H9 (cell line): Measurements from ENCODE around the gene MRTFA. TPM values are rescaled to one million over a fixed set of nuclear protein-coding genes. Genes with fewer than 3 reads are reported as not detected.

ENCODE experiments used
- DNase-seq: peaks from one replicate; pipeline ENCODE4 v3.0.0-alpha.2; 2017
- H2AFZ ChIP-seq: one replicate; pipeline ENCODE4 v1.6.1; 2013; ENCODE audit warnings: mild to moderate bottlenecking, low read length, control low read depth, moderate library complexity
- H2AK5ac ChIP-seq: 2 replicates; pipeline ENCODE4 v1.6.1; 2013; ENCODE audit warnings: low read length, control low read depth, mixed read lengths; ENCODE audit not compliant: insufficient read length
- H2BK120ac ChIP-seq: one replicate; pipeline ENCODE4 v1.6.1; 2013; ENCODE audit warnings: low read depth, mild to moderate bottlenecking, low read length, control low read depth, inconsistent platforms; ENCODE audit not compliant: poor library complexity, severe bottlenecking
- H2BK12ac ChIP-seq: 2 replicates; pipeline ENCODE4 v1.6.1; 2013; ENCODE audit warnings: low read length, control low read depth, mixed read lengths, low read depth; ENCODE audit not compliant: insufficient read length
- H2BK15ac ChIP-seq: 2 replicates; pipeline ENCODE4 v1.6.1; 2013; ENCODE audit warnings: low read depth, low read length, control low read depth
- H2BK20ac ChIP-seq: one replicate; pipeline ENCODE4 v1.6.1; 2013; ENCODE audit warnings: low read depth, mild to moderate bottlenecking, low read length, control low read depth, inconsistent platforms; ENCODE audit not compliant: poor library complexity, severe bottlenecking
- H2BK5ac ChIP-seq: 2 replicates; pipeline ENCODE4 v1.6.1; 2013; ENCODE audit warnings: low read length, control low read depth, mixed read lengths; ENCODE audit not compliant: insufficient read length
- H3K14ac ChIP-seq: 2 replicates; pipeline ENCODE4 v1.6.1; 2013; ENCODE audit warnings: low read length, control low read depth; ENCODE audit not compliant: insufficient read depth
- H3K18ac ChIP-seq: 2 replicates; pipeline ENCODE4 v1.6.1; 2013; ENCODE audit warnings: low read depth, mild to moderate bottlenecking, mixed read lengths, low read length, control low read depth; ENCODE audit not compliant: insufficient read length
- H3K23ac ChIP-seq: 2 replicates; pipeline ENCODE4 v1.6.1; 2013; ENCODE audit warnings: low read length, control low read depth, mixed read lengths, low read depth; ENCODE audit not compliant: insufficient read length
- H3K23me2 ChIP-seq: 2 replicates; pipeline ENCODE4 v1.6.1; 2013; ENCODE audit warnings: low read depth, mild to moderate bottlenecking, mixed read lengths, low read length, control low read depth; ENCODE audit not compliant: insufficient read length, poor library complexity, severe bottlenecking
- H3K27ac ChIP-seq: 2 replicates; pipeline ENCODE4 v1.5.1; 2013; ENCODE audit warnings: low read length, control low read depth, mixed read lengths, low read depth; ENCODE audit not compliant: insufficient read length
- H3K27me3 ChIP-seq: 2 replicates; pipeline ENCODE4 v1.6.1; 2013; ENCODE audit warnings: low read length, control low read depth, inconsistent platforms; ENCODE audit not compliant: insufficient read depth
- H3K4ac ChIP-seq: 2 replicates; pipeline ENCODE4 v1.6.1; 2013; ENCODE audit warnings: low read depth, mild to moderate bottlenecking, control low read depth, inconsistent platforms, low read length, moderate library complexity
- H3K4me1 ChIP-seq: 2 replicates; pipeline ENCODE4 v1.6.1; 2013; ENCODE audit warnings: low read length, control low read depth, inconsistent platforms; ENCODE audit not compliant: insufficient read depth
- H3K4me2 ChIP-seq: 2 replicates; pipeline ENCODE4 v1.6.1; 2013; ENCODE audit warnings: low read length, control low read depth, mixed read lengths; ENCODE audit not compliant: insufficient read length, insufficient read depth
- H3K56ac ChIP-seq: 2 replicates; pipeline ENCODE4 v1.6.1; 2013; ENCODE audit warnings: low read depth, mild to moderate bottlenecking, mixed read lengths, low read length, control low read depth; ENCODE audit not compliant: insufficient read length
- H3K79me1 ChIP-seq: 2 replicates; pipeline ENCODE4 v1.6.1; 2013; ENCODE audit warnings: low read depth, mild to moderate bottlenecking, moderate library complexity, low read length, control low read depth, inconsistent platforms; ENCODE audit not compliant: insufficient read depth, poor library complexity, severe bottlenecking
- H3K79me2 ChIP-seq: 2 replicates; pipeline ENCODE4 v1.6.1; 2013; ENCODE audit warnings: low read length, control low read depth, inconsistent platforms; ENCODE audit not compliant: insufficient read depth
- H3K9ac ChIP-seq: 2 replicates; pipeline ENCODE4 v1.6.1; 2013; ENCODE audit warnings: low read length, control low read depth, mixed read lengths; ENCODE audit not compliant: insufficient read length; ENCODE audit errors: extremely low read depth
- H3K9me3 ChIP-seq: one replicate; pipeline ENCODE4 v1.6.1; 2013; ENCODE audit warnings: low read depth, low read length, inconsistent platforms; ENCODE audit not compliant: control insufficient read depth
- H3T11ph ChIP-seq: one replicate; pipeline ENCODE4 v1.6.1; 2013; ENCODE audit warnings: mild to moderate bottlenecking, low read length, control low read depth, inconsistent platforms
- H4K20me1 ChIP-seq: one replicate; pipeline ENCODE4 v1.6.1; 2013; ENCODE audit not compliant: control insufficient read depth, insufficient read length, insufficient read depth
- H4K5ac ChIP-seq: 2 replicates; pipeline ENCODE4 v1.6.1; 2013; ENCODE audit warnings: low read depth, mild to moderate bottlenecking, mixed read lengths, low read length, control low read depth; ENCODE audit not compliant: insufficient read length
- H4K8ac ChIP-seq: replicated peaks from 2 replicates; pipeline ENCODE4 v1.6.1; 2013; ENCODE audit warnings: low read length, control low read depth, mixed read lengths, low read depth; ENCODE audit not compliant: insufficient read length
- H4K91ac ChIP-seq: 2 replicates; pipeline ENCODE4 v1.6.1; 2013; ENCODE audit warnings: low read depth, mild to moderate bottlenecking, moderate library complexity, mixed read lengths, low read length, control low read depth; ENCODE audit not compliant: insufficient read length
- H3K27ac Mint-ChIP-seq, 3 experiments: 2 replicates in 2 of 3; 3 replicates in 1 of 3; pipeline ENCODE4 v1.8.0; 2020 to 2021; ENCODE audit warnings: mixed read lengths in 3 of 3, mild to moderate bottlenecking in 1 of 3, moderate library complexity in 1 of 3
- H3K27me3 Mint-ChIP-seq: 2 replicates; pipeline ENCODE4 v1.8.0; 2021; ENCODE audit warnings: low read depth, mild to moderate bottlenecking, moderate library complexity, mixed read lengths
- H3K36me3 Mint-ChIP-seq, 3 experiments: 2 replicates in 2 of 3; 3 replicates in 1 of 3; pipeline ENCODE4 v1.8.0; 2020 to 2021; ENCODE audit warnings: low read depth in 3 of 3, mixed read lengths in 3 of 3; ENCODE audit not compliant: insufficient read depth in 1 of 3
- H3K4me1 Mint-ChIP-seq, 2 experiments: 2 replicates each; pipeline ENCODE4 v1.8.0; 2020; ENCODE audit warnings: mixed read lengths in 2 of 2
- H3K4me3 Mint-ChIP-seq, 2 experiments: 2 replicates in 1 of 2; 3 replicates in 1 of 2; pipeline ENCODE4 v1.8.0; 2020 to 2021; ENCODE audit warnings: mild to moderate bottlenecking in 2 of 2, mixed read lengths in 2 of 2, moderate library complexity in 1 of 2
- H3K9me3 Mint-ChIP-seq, 2 experiments: 2 replicates in 1 of 2; 3 replicates in 1 of 2; pipeline ENCODE4 v1.8.0; 2020; ENCODE audit warnings: mild to moderate bottlenecking in 2 of 2, mixed read lengths in 2 of 2, moderate library complexity in 1 of 2
- WGBS: extraction: QIAGEN DNeasy Blood & Tissue Kit; methylation state at CpG from one replicate; pipeline ENCODE4 v1.1.7; 2013; ENCODE audit warnings: missing lambda C conversion rate, low lambda C conversion rate, mixed read lengths; ENCODE audit not compliant: insufficient read length; ENCODE audit errors: extremely low coverage; 5-methylcytosine and 5-hydroxymethylcytosine counted together
- total RNA-seq: library from RNA; stranded (reverse); gene quantifications from 2 replicates; pipeline ENCODE4 v1.2.1, GENCODE V29; 2021
- TF ChIP-seq, protein P1 (sequence below): fragments of 200-600 bp; sonication (generic); conservative IDR thresholded peaks from 3 replicates; pipeline ENCODE4 v1.8.0; 2021; ENCODE audit warnings: antibody characterized with exemption, mild to moderate bottlenecking

MRTFA gene
- total RNA-seq, 1 experiment from 2014 or later = 38.1 TPM

DNA sequence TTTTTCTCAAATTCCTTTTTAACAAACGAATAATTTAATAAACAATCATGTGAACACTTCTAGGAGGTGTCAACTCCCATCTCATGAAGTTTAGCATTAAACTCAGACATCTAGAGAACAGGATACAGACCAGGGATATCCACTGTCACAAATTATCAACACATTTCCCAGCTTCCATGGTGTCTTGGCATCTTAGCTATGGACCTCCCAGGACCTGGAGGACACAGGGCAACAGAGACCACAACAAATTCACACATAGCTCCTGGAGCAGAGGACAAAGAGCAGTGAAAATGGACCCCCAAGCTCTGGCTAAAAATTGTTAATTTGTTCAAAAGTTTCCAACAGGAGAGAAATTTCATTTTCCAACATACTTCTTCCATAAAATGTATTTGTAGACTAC, 163.9 kb downstream of the MRTFA start:
- no peaks in the 10 kb centered on the region for H3K9me3 Mint-ChIP-seq
- TF ChIP-seq, protein P1, sequence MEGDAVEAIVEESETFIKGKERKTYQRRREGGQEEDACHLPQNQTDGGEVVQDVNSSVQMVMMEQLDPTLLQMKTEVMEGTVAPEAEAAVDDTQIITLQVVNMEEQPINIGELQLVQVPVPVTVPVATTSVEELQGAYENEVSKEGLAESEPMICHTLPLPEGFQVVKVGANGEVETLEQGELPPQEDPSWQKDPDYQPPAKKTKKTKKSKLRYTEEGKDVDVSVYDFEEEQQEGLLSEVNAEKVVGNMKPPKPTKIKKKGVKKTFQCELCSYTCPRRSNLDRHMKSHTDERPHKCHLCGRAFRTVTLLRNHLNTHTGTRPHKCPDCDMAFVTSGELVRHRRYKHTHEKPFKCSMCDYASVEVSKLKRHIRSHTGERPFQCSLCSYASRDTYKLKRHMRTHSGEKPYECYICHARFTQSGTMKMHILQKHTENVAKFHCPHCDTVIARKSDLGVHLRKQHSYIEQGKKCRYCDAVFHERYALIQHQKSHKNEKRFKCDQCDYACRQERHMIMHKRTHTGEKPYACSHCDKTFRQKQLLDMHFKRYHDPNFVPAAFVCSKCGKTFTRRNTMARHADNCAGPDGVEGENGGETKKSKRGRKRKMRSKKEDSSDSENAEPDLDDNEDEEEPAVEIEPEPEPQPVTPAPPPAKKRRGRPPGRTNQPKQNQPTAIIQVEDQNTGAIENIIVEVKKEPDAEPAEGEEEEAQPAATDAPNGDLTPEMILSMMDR = no peak
- Histone ChIP-seq H3K9ac (no peak overlapping the region), H3K4me1 (peaks cover 4% of the 10 kb centered on the region; the same call in 1 of the 2 replicates), H2AK5ac (no peak overlapping the region), H2BK120ac (no peak overlapping the region), H4K20me1 (no peaks in the 10 kb centered on the region), H4K91ac (no peak overlapping the region), H3K9me3 (no peaks in the 10 kb centered on the region), H3K79me2 (no peaks in the 10 kb centered on the region; the same call in 1 of the 2 replicates), H3K4ac (no peak overlapping the region), H3K4me2 (no peak overlapping the region), H4K5ac (no peak overlapping the region), H2BK20ac (no peak overlapping the region), H3K18ac (no peak overlapping the region), H2AFZ (no peak overlapping the region), H3T11ph (no peak overlapping the region), H2BK5ac (no peak overlapping the region), H3K27me3 (no peaks in the 10 kb centered on the region), H2BK15ac (no peak overlapping the region), H3K27ac (no peak overlapping the region), H2BK12ac (no peak overlapping the region), H3K23ac (no peak overlapping the region), H3K79me1 (no peaks in the 10 kb centered on the region), H3K56ac (no peak overlapping the region), H4K8ac (no peak overlapping the region), H3K23me2 (no peaks in the 10 kb centered on the region), H3K14ac (no peak overlapping the region)
- 100% methylated on average over 1 of the region's 1 CpG for WGBS
- DNase-seq = no peak
- no peak overlapping the region for H3K4me3 Mint-ChIP-seq
- H3K36me3 Mint-ChIP-seq = 0 out of 7 replicates have a peak, but pooled peaks cover 0 to 3% (median 0%) of the 10 kb centered on the region in 3 experiments
- H3K27me3 Mint-ChIP-seq = no peaks in the 10 kb centered on the region
- H3K4me1 Mint-ChIP-seq = peaks cover 26 to 27% of the 10 kb centered on the region in 2 experiments
- H3K27ac Mint-ChIP-seq = peak overlapping the region in 1 of 3 experiments; percentile 41; a peak in 2 of 7 replicates
